Smooth muscle cell (in vitro differentiated cells): ENCODE measurements around the gene ALX4. TPM values are rescaled to one million over a fixed set of nuclear protein-coding genes. Genes with fewer than 3 reads are reported as not detected.

Source experiments
- DNase-seq: peaks from one replicate; lab custom pipeline; 2025; ENCODE audit not compliant: unreplicated experiment; lab: John Stamatoyannopoulos, UW
- H2AFZ ChIP-seq: fragments of 200-600 bp; sonication (generic); 2 replicates; pipeline ENCODE4 v1.6.0; 2016; ENCODE audit warnings: antibody characterized with exemption, low read depth, mild to moderate bottlenecking
- H3F3A ChIP-seq: fragments of 200-600 bp; sonication (generic); 2 replicates; pipeline ENCODE4 v1.6.0; 2017; ENCODE audit warnings: antibody characterized with exemption, low read depth
- H3K27ac ChIP-seq: fragments of 200-600 bp; sonication (generic); 2 replicates; pipeline ENCODE4 v1.5.1; 2016; ENCODE audit warnings: low read depth, mild to moderate bottlenecking
- H3K27me3 ChIP-seq: fragments of 200-600 bp; sonication (generic); 2 replicates; pipeline ENCODE4 v1.6.1; 2016; ENCODE audit warnings: low read depth, mild to moderate bottlenecking
- H3K36me3 ChIP-seq: fragments of 200-600 bp; sonication (generic); 2 replicates; pipeline ENCODE4 v1.5.1; 2016; ENCODE audit warnings: low read depth
- H3K4me1 ChIP-seq: fragments of 200-600 bp; sonication (generic); 2 replicates; pipeline ENCODE4 v1.5.1; 2016; ENCODE audit warnings: low read depth
- H3K4me2 ChIP-seq: fragments of 200-600 bp; sonication (generic); 2 replicates; pipeline ENCODE4 v1.6.0; 2016; ENCODE audit warnings: mild to moderate bottlenecking
- H3K4me3 ChIP-seq: fragments of 200-600 bp; sonication (generic); 2 replicates; pipeline ENCODE4 v1.5.1; 2016; ENCODE audit warnings: mild to moderate bottlenecking
- H3K79me2 ChIP-seq: fragments of 200-600 bp; sonication (generic); 2 replicates; pipeline ENCODE4 v1.6.0; 2016; ENCODE audit warnings: low read depth, mild to moderate bottlenecking
- H3K9ac ChIP-seq: fragments of 200-600 bp; sonication (generic); 2 replicates; pipeline ENCODE4 v1.6.0; 2016; ENCODE audit warnings: low read depth
- H3K9me3 ChIP-seq: fragments of 200-600 bp; sonication (generic); replicated peaks from 2 replicates; pipeline ENCODE4 v1.5.1; 2016; ENCODE audit warnings: low read depth
- H4K20me1 ChIP-seq: fragments of 200-600 bp; sonication (generic); 2 replicates; pipeline ENCODE4 v1.6.0; 2016; ENCODE audit warnings: low read depth
- CTCF ChIP-seq: fragments of 200-600 bp; sonication (generic); IDR thresholded peaks from 2 replicates; pipeline ENCODE4 v1.5.1; 2017; ENCODE audit warnings: borderline replicate concordance, mild to moderate bottlenecking, antibody characterized with exemption; ENCODE audit not compliant: insufficient read depth, poor library complexity, severe bottlenecking
- WGBS: methylation state at CpG from one replicate; pipeline ENCODE4 v1.1.7; 2016; ENCODE audit warnings: low lambda C conversion rate; 5-methylcytosine and 5-hydroxymethylcytosine counted together
- polyA plus RNA-seq: library from polyadenylated mRNA; unstranded; fragments of >200 nt; fragmentation: Nextera tagmentation; extraction: Ambion mirVana; gene quantifications from 2 replicates; pipeline ENCODE4 v1.2.1, GENCODE V29; 2016
- total RNA-seq: library from RNA; depleted of rRNA; stranded (reverse); fragments of >200 nt; gene quantifications from 2 replicates; pipeline ENCODE4 v1.2.3, GENCODE V29; 2014

Gene ALX4
- total and polyA plus RNA-seq, 2 experiments from 2014 or later = not detected

- 76% methylated on average over 8 of the region's 8 CpGs for WGBS
- no peak overlapping the region for H3K27ac ChIP-seq
- TF ChIP-seq CTCF = no peak
- H3K9me3 ChIP-seq = no peaks in the 10 kb centered on the region
- H3K36me3 ChIP-seq = no peaks in the 10 kb centered on the region
- H3K79me2 ChIP-seq = no peaks in the 10 kb centered on the region
- no peak overlapping the region for H3K9ac ChIP-seq
- no peak for DNase-seq
- no peak overlapping the region for H3K4me3 ChIP-seq
- H3K4me2 ChIP-seq = no peak overlapping the region
- peaks cover 5% of the 10 kb centered on the region for H3K4me1 ChIP-seq
- H3K27me3 ChIP-seq = no peaks in the 10 kb centered on the region
- H3F3A ChIP-seq = no peaks in the 10 kb centered on the region
- H4K20me1 ChIP-seq = no peaks in the 10 kb centered on the region
- no peak overlapping the region for H2AFZ ChIP-seq
Measured at GRCh38 chr11:44264438-44264749, 45.5 kb downstream of the ALX4 start.

GRCh38 chr11:44263738-44264437, 46.1 kb downstream of the ALX4 start:
- H3K79me2 ChIP-seq = no peaks in the 10 kb centered on the region
- no peak for DNase-seq
- H3K4me1 ChIP-seq = peaks cover 6% of the 10 kb centered on the region
- no peaks in the 10 kb centered on the region for H3K9me3 ChIP-seq
- H2AFZ ChIP-seq = no peak overlapping the region
- H3F3A ChIP-seq = no peaks in the 10 kb centered on the region
- no peaks in the 10 kb centered on the region for H3K27me3 ChIP-seq
- H3K36me3 ChIP-seq = no peaks in the 10 kb centered on the region
- no peak overlapping the region for H3K4me3 ChIP-seq
- H3K4me2 ChIP-seq = no peak overlapping the region
- H3K27ac ChIP-seq = no peak overlapping the region
- H3K9ac ChIP-seq = no peak overlapping the region
- no peaks in the 10 kb centered on the region for H4K20me1 ChIP-seq
- no peak for TF ChIP-seq CTCF
- WGBS = 90% methylated on average over 20 of the region's 20 CpGs

- 92% methylated on average over 14 of the region's 14 CpGs for WGBS
- H2AFZ ChIP-seq = no peak overlapping the region
- H3K27ac ChIP-seq = no peak overlapping the region
- H3K79me2 ChIP-seq = no peaks in the 10 kb centered on the region
- H3K4me1 ChIP-seq = peaks cover 6% of the 10 kb centered on the region
- no peak overlapping the region for H3K4me2 ChIP-seq
- TF ChIP-seq CTCF = no peak
- no peaks in the 10 kb centered on the region for H3F3A ChIP-seq
- no peak overlapping the region for H3K4me3 ChIP-seq
- H3K9me3 ChIP-seq = no peaks in the 10 kb centered on the region
- H4K20me1 ChIP-seq = no peaks in the 10 kb centered on the region
- no peak for DNase-seq
- H3K9ac ChIP-seq = no peak overlapping the region
- no peaks in the 10 kb centered on the region for H3K36me3 ChIP-seq
- H3K27me3 ChIP-seq = no peaks in the 10 kb centered on the region
Measured at GRCh38 chr11:44261800-44262591, 47.9 kb downstream of the ALX4 start.
